ENCODE measurements around the gene ADGRL4.

DNA sequence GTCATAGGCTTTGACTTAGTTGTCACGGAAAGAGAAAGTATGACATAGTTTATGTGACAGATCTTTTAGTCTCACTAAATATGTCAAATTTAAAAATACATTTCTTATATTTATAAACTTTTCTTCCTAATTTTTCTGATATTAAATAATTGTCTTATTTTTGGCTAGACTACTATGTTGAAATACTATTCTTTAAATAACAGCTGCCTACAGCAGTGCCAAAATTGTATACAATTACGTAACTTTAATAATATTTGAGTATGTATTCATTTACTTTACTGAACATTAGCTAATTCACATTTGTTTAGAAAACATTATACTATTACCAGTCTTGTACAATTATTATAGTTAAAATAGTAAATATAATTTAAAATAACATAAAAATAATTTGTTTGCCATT is 137.4 kb downstream of the ADGRL4 start:
- TF ChIP-seq, protein P1, sequence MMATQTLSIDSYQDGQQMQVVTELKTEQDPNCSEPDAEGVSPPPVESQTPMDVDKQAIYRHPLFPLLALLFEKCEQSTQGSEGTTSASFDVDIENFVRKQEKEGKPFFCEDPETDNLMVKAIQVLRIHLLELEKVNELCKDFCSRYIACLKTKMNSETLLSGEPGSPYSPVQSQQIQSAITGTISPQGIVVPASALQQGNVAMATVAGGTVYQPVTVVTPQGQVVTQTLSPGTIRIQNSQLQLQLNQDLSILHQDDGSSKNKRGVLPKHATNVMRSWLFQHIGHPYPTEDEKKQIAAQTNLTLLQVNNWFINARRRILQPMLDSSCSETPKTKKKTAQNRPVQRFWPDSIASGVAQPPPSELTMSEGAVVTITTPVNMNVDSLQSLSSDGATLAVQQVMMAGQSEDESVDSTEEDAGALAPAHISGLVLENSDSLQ (IDR thresholded peaks at IDR 0.05) = no peak
- TF ChIP-seq SP1 (IDR thresholded peaks at IDR 0.05) = no peak

Measured in HEK293T (cell line).